Activated CD4-positive, alpha-beta T cell treated with anti-CD3 and anti-CD28 coated beads for 48 hours (primary cell): ENCODE results near the gene SDK1.

ENCODE experiments used
- DNase-seq: peaks from one replicate; pipeline ENCODE4 v3.0.0-alpha.2; 2020

Gene SDK1

DNA sequence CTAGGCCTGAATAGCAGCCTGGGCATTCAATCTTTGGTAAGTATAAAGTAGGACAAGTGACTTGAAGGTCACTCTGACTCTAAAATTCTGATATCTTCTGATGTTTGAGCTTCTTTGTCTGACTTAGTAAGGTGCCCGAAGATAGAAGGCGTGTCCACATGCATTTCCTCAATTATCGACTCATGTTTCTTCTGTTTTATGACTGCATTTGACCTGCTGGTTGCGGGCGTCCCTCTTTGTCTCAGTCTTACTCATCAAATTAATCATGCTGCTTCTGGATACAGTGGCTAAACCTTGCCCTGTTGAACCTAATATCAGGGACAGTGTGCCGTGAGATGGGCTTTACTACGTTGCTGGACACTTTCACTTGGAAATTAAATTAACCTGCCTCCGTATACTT, 534.1 kb downstream of the SDK1 start:
- no peak for DNase-seq

DNA sequence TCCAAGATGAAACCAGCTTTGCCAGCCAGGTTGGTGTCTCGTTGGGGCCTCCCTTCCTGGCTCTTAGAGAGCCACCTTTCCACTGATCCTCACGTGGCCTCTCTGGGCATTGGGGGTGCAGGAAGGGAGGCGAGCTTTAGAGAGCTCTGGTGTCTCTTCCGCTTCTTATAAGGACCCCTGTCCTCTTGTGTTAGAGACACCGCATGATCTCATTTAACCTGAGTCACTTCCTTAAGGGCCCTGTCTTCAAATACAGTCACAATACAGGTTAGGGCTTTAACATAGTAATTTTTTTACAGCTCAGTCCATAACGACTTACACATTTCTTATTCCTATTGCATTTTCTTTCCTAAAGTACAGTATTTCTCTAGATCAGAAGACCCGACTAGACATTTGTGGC, 535.8 kb downstream of the SDK1 start:
- no peak for DNase-seq

DNA sequence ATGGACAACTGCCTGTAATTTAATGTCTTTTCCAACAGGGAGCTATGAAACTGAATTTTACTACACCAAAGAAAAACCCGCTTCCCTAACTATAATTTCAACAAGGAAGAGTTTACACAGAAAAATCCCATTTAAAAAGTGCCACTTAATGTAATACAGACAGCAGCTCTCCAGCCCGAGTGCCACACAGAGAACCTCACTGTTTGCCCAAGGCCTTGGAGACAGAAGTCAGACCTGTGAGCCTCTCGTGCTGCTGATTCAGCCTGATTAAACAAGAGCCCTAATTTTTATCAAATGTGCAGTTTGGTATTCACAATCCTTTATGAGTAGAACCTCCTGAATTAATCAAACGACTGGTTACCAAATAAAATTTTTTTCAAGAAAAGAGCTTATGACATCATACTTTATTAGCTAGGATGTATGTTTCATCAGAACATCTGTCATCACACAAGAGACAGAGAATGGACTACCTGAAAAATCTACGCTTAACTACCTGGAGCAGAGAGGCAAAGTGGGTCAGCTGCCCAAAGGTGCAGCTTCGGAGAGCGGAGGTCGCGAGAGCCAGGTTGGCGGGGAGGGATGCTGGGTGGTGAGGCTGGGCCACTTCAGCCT, 543.6 kb downstream of the SDK1 start:
- no peak for DNase-seq

GRCh38 chr7:3846738-3847137, 545.7 kb downstream of the SDK1 start:
- DNase-seq: no peak

DNA sequence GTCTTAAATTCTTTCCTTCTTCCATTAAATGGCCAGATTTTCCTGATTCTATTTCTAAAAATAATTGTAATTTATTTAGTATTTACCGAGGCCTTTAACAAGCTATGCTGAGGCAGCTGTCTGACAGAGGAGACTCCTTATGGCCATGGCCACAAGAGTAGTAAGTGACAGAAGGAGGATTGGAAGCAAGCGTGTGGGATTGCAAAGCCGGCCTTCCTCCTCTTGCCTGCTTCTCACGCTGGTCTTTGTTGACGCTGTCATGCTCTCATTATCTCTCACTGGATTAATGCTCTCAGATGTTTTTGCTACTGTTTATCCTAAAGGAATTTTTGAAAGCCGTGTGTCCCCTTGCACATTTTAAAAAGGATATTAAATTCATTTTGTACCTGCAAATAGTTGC, 546.3 kb downstream of the SDK1 start:
- no peak for DNase-seq

DNA sequence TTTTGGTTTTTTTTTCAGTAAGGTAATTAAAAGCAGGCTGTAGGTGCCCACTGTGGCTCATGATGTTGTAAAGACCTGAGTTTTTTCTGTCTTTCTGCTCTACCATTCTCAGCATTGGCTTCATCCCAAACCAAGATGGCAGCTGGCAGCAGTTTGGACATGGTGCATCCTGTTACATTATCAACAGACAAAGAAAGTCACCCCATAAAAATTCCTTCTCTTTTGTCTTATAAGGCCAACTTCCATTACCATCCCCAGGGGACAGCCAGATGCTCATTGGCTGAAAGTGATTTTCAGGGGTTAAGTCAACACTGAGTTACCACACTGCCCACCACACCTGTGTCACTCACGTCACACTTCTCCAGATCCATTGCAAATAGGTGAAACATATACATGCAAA, 558.4 kb downstream of the SDK1 start:
- DNase-seq: no peak

DNA sequence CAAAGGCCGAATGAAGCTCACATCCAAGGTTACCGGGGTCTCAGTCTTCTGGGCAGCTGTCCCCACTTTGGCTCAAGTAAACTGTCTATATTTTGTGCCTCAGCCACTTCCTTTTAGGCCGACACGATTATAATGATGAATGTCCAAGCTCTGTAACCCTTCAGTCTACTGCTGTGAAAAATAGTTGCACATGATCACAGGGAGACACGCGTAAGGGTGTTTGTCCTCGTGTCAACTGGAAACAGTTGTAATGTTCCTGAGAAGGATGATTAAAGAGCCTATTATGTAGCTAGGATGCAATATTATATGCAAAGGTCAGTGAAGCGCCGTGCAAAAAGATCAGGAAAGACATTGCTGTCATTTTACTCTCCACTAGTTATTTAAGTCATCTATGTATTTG, 559.9 kb downstream of the SDK1 start:
- DNase-seq: no peak

- DNase-seq: no peak
These were observed 560.3 kb downstream of the SDK1 start for GRCh38 chr7:3861386-3861785.

- DNase-seq: no peak
These were observed 560.9 kb downstream of the SDK1 start for GRCh38 chr7:3861941-3862340.

- no peak for DNase-seq
These were observed 561.7 kb downstream of the SDK1 start for GRCh38 chr7:3862774-3863173.

- DNase-seq: no peak
These were observed 565.2 kb downstream of the SDK1 start for GRCh38 chr7:3866277-3866676.

- DNase-seq: no peak
These were observed 566.8 kb downstream of the SDK1 start for GRCh38 chr7:3867863-3868262.

- no peak for DNase-seq
These were observed 578.5 kb downstream of the SDK1 start for GRCh38 chr7:3879355-3880075.

- no peak for DNase-seq
These were observed 579.4 kb downstream of the SDK1 start for GRCh38 chr7:3880228-3880987.

- no peak for DNase-seq
These were observed 581.7 kb downstream of the SDK1 start for GRCh38 chr7:3882782-3883181.

DNA sequence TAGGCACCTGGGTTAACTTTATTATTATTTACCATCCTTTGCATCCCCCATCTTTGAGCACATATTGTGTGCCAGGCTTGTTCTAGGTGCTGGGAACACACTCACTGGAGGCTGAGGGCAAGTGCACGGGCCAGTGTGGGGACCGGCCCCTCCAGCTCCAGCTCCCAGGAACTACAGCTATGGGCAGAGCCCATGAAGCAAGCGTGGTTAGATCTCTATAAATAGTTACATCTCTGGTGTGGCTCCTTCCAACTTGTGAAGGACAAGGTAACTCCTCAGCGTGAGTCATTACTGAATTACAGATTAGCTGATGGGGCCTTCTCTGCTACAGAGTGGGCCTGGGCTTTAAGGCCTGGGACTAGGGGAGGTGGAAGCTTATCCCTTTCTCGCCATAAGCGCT, 583.5 kb downstream of the SDK1 start:
- no peak for DNase-seq

GRCh38 chr7:3887096-3887690, 586.1 kb downstream of the SDK1 start:
- DNase-seq: no peak

GRCh38 chr7:3888096-3888495, 587.0 kb downstream of the SDK1 start:
- no peak for DNase-seq

DNA sequence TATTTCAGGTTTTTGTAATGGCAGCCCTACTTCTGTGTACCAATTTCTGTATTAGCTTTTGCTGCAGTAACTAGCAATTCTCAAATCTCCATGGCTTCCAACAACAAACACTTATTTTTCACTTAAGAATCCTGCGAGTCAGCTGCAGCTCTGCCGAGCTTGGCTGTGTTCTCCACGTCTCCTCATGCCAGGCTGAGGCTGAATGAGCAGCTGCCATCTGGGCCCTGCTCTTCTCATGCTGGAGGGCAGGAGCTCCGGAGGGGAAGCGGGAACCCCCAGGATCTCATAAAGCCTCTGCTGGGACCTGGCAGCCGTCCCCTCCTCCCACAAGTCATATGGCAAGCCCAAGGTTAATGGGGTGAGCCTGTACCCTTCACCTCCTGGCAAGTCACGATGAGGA, 591.1 kb downstream of the SDK1 start:
- no peak for DNase-seq

- no peak for DNase-seq
These were observed 591.6 kb downstream of the SDK1 start for GRCh38 chr7:3892686-3893085.

DNA sequence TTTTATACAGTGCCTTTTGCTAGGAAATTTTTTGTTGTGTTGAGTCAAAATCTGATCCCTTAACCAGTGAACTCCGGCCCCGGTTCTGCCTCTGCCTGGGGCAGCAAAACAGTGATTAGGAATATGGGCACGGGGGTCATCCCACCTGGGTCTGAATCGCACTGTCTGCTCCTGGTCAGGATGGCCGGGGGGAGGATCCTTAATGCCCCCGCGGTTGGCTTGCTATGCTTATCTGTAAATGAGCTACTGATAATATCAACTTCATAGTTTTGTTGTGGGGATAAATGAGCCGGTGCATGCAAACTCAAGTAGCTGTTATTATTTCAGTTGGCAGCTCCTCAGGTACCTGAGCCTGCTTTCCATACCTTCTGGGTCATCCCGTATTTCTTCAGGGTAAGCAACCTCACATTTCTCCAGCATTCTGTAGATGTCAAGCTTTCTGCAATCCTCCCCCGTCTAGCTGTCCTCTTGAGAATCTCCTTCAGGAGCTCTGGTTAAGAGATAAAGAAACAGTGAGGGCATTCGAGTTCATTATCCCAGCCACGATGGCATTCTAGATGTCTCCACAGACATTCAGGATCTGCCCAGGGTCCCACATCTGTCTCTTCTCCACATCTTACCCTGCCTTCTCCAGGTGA, 592.2 kb downstream of the SDK1 start:
- no peak for DNase-seq

- DNase-seq: no peak
These were observed 592.7 kb downstream of the SDK1 start for GRCh38 chr7:3893789-3894153.

DNA sequence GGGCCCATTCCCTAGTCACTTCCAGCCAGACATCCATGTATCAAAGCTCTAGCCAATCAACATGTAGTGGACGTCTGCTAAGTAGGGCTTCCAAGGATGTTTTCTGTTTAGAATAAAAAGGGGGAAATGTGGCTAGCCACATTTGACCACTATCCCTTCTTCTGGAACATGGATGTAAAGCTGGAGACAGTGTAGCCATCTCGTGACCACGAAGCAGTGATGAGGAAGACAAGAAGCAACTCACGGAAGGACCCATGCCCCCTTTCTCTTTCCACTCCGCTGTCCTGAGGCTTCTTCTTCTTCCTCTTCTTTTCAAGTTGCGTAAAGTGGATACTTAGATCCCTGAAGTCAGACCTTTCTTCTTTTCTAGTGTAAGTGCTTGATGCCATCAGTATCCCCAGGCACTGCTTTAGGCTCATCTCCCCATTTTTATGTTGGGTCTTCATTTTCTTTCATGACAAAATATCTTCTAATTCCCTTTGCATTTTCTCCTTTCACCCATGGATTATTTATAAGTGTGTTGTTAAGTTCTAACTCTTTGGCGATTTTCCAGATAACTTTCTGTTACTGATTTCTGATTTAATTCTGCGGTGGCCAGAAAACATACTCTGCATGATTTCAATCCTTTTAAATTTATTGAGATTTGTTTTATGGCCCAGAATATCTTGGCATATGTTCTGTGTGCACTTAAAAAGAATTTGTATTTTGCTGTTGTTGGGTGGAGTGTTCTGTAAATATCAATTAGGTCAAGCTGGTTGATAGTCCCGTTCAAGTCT, 594.5 kb downstream of the SDK1 start:
- DNase-seq: no peak
